H7 (cell line): ENCODE results near the gene FAM163B. TPM values are rescaled to one million over a fixed set of nuclear protein-coding genes. Genes with fewer than 3 reads are reported as not detected.
"Not testable (repeated sequence)": the region's sequence is repeated elsewhere in the genome, so short reads cannot be mapped to it uniquely, and the experiment has no call there.

ENCODE experiments used
- DNase-seq: peaks from one replicate; pipeline ENCODE4 v3.0.0; 2012
- H3K27me3 ChIP-seq: 2 replicates; pipeline ENCODE4 v1.6.0; 2011; ENCODE audit warnings: mild to moderate bottlenecking, low read length; ENCODE audit not compliant: control insufficient read depth, insufficient read depth
- H3K36me3 ChIP-seq: replicated peaks from 2 replicates; pipeline ENCODE4 v1.5.1; 2011; ENCODE audit warnings: low read length; ENCODE audit not compliant: control insufficient read depth, insufficient read depth
- H3K4me3 ChIP-seq: 2 replicates; pipeline ENCODE4 v1.5.1; 2011; ENCODE audit warnings: low read depth, mild to moderate bottlenecking, control low read depth, low read length, moderate library complexity; ENCODE audit not compliant: insufficient read depth
- total RNA-seq: library from RNA; depleted of rRNA; stranded (reverse); fragments of >200 nt; shearing (Covaris generic); gene quantifications from 2 replicates; pipeline ENCODE4 v1.2.3, GENCODE V29; 2014

The FAM163B gene
- total RNA-seq, 1 experiment from 2014 or later: 1.2 TPM

DNA sequence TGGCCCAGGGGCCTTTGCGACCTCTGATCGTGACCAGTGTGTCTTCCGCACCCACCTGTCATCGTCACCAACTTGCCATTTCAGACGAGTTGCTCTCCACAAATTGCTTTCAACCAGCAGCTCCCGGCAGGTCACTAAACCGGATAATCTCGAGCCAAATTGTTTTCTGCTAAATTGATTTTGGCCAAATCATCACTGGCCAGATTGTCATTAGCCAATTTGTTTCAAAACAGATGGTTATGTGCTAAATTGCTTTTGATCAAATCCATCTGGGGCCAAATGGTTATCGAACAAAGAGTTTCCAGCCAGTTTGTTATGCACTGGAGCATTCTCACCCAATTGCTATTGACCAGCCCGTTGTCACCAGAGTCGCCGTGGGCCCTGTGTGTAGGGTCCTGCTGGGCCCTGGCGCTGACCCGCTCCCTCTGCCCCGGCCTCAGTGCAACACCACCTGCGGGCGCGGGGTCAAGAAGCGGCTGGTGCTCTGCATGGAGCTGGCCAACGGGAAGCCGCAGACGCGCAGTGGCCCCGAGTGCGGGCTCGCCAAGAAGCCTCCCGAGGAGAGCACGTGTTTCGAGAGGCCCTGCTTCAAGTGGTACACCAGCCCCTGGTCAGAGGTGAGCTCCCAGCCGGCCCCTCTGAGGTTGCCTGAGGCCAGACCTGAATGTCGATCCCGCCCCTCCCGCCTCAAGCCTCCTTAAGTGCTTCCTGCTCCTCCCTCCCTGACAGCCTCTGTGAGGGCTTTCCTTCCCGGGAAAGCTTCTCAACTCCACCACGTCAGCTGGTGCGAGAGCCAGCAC lies 39.1 kb downstream of the FAM163B start:
- no peaks in the 10 kb centered on the region for H3K36me3 ChIP-seq
- peak; percentile 57 for DNase-seq
- no peak overlapping the region for H3K4me3 ChIP-seq
- H3K27me3 ChIP-seq: no peaks in the 10 kb centered on the region

DNA sequence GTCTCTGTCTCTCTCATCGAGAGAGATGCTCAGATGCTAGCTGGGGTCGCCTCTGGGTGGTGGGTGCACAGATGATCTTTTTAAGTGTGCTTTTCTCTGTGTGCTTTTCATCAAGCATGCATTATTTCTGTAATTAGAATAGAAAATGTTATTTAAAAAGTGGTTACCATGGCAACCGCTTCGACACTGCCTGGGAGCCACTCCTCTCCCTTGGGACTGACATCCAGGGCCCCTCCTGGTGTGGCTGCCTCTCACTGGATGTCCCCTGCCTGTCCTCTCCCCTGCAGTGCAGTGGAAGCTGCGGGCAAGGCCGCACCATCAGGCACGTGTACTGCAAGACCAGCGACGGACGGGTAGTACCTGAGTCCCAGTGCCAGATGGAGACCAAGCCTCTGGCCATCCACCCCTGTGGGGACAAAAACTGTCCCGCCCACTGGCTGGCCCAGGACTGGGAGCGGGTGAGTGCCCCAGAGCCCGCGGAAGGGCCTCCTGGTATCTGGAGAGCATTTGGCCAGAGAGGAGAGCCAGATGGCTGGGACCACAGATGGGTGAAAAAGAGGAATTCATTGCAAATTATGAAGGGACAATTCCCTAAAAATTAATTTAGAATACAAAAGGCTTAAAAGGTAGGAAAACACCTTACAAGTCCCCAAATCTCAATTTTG lies 39.9 kb downstream of the FAM163B start:
- H3K27me3 ChIP-seq: no peaks in the 10 kb centered on the region; the same call in 1 of the 2 replicates
- DNase-seq: no peak
- no peaks in the 10 kb centered on the region for H3K36me3 ChIP-seq
- H3K4me3 ChIP-seq: no peak overlapping the region

DNA sequence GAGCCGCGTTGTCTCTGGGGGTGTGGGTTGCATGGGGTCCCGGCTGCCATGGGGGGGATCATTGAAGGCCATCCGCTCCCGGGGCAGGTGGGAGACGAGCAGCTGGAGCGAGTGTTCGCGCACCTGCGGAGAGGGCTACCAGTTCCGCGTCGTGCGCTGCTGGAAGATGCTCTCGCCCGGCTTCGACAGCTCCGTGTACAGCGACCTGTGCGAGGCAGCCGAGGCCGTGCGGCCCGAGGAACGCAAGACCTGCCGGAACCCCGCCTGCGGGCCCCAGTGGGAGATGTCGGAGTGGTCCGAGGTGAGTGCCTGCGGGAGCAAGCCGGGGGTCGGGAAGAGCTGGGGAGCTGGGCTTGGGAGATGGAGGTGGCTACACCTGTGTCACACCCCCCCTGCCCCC lies 41.0 kb downstream of the FAM163B start:
- Histone ChIP-seq H3K27me3 (no peaks in the 10 kb centered on the region; the same call in 1 of the 2 replicates), H3K4me3 (no peak overlapping the region), H3K36me3 (no peaks in the 10 kb centered on the region)
- DNase-seq: no peak

DNA sequence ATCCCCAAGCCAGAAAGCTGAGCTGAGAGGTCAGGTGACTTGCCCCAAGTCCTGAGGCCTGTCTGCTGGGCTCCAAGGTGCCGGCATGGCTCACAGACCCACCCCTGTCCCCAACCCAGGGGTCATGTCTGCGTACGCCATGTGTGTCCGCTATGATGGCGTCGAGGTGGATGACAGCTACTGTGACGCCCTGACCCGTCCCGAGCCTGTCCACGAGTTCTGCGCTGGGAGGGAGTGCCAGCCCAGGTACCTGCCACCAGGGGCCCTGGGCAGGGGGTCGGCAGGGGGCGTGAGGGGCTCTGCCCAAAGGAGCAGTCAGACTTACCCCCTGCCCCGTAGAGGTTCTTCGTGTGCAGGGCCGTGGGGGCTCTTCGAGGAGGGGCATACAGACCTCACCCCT lies 42.4 kb downstream of the FAM163B start:
- DNase-seq: no peak
- Histone ChIP-seq H3K27me3 (no peaks in the 10 kb centered on the region; the same call in 1 of the 2 replicates), H3K36me3 (no peaks in the 10 kb centered on the region), H3K4me3 (no peak overlapping the region)

DNA sequence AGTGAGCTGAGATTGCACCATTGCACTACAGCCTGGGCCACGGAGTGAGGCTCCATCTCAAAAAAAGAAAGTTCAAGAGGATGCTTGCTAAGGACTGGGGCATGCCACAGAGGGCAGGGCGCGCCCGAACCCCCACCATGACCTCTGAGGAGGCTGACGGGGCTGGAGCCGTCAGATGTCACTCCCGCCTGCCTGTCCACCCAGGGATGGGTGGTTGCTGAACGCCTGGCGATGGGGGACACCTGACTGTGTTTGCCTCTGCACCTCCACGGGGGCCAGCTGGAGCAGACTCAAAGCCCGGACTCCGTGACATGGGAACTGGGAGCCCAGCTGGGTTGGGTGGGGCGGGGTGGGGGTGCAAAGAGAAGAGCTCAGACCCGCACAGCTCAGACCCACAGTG lies 42.8 kb downstream of the FAM163B start:
- no peak for DNase-seq
- Histone ChIP-seq H3K36me3 (no peaks in the 10 kb centered on the region), H3K27me3 (no peaks in the 10 kb centered on the region; the same call in 1 of the 2 replicates), H3K4me3 (no peak overlapping the region)

DNA sequence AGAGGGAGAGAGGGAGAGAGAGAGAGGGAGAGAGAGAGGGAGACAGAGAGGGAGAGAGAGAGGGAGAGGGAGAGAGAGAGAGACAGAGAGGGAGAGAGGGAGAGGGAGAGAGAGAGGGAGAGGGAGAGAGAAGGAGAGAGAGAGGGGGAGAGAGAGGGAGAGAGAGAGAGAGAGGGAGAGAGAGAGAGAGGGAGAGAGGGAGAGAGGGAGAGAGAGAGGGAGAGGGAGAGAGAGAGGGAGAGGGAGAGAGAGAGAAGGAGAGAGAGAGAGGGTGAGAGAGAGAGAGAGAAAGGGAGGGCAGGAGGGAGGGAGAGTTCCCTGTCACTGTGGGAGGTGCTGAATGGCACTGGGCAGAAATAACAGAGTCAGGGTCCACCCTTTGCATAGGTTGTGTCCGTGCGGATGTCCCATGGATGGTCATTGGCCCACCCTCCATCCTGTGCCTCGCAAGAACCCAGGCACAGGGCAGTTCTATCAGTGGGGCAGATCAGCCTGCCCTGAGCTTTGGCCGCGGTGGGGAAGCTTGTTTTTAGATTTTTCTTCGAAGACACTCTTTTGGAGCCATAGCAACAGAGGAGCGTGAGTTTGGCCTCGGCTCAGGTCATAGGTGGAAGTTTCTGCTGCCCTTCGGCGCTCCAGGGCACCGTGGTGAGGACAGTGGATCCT lies 44.6 kb downstream of the FAM163B start:
- DNase-seq: no peak
- Histone ChIP-seq H3K36me3 (no peaks in the 10 kb centered on the region), H3K4me3 (no peak overlapping the region), H3K27me3 (no peaks in the 10 kb centered on the region; the same call in 1 of the 2 replicates)

DNA sequence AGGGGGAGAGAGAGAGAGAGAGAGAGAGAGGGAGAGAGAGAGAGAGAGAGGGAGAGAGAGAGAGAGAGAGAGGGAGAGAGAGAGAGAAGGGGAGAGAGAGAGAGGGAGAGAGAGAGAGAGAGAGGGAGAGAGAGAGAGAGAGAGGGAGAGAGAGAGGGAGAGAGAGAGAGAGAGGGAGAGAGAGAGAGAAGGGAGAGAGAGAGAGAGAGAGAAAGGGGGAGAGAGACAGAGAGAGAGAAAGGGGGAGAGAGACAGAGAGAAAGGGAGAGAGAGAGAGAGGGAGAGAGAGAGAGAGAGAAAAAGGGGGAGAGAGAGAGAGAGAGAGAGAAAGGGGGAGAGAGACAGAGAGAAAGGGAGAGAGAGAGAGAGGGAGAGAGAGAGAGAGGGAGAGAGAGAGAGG lies 45.4 kb downstream of the FAM163B start:
- not testable (repeated sequence) for DNase-seq, H3K36me3 ChIP-seq, H3K4me3 ChIP-seq, H3K27me3 ChIP-seq

DNA sequence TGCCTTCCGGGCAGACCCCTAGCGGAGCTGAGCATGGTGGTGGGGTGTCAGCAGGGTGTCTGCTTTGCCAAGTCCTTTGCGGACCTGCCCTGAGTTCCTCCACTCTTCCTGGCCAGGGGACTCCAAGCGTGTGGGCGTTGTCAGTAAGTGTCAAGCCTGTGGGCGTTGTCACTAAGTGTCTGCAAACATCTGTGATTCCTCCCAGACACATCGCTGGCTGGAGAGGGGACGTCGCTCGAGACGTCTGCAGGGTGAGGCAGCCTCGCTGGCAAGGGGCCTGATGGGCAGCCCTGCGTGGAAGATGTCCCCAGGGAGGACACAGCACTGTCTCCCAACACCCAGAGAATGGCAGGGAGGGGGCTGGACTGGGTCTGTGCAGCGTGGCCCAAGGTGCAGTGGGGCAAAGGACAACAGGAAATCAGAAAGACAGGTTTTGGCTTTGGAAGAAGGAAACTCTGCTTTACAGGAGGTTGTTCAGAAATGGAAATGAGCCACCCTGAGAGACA lies 45.8 kb downstream of the FAM163B start:
- no peaks in the 10 kb centered on the region for H3K36me3 ChIP-seq
- DNase-seq: no peak
- H3K27me3 ChIP-seq: no peaks in the 10 kb centered on the region; the same call in 1 of the 2 replicates
- H3K4me3 ChIP-seq: no peak overlapping the region

DNA sequence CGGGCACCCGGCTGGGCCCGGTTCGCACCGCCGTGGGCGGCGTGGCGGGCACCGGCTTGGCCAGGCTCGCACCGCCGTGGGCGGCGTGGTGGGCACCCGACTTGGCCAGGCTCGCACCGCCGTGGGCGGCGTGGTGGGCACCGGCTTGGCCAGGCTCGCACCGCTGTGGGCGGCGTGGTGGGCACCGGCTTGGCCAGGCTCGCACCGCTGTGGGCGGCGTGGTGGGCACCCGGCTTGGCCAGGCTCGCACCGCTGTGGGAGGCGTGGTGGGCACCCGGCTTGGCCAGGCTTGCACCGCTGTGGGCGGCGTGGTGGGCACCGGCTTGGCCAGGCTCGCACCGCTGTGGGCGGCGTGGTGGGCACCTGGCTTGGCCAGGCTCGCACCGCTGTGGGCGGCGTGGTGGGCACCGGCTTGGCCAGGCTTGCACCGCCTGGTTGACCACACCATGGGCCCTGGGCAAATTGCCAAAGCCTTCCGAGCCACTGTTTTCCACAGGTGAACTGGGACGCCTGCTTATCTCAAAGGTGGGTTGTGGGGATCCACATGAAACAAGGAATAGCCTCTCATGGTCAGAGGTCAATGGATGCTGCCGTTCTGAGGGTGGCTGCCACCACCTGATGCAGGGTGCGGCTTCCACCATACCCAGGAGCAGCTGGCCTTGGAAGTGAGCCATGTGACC lies 46.4 kb downstream of the FAM163B start:
- no peaks in the 10 kb centered on the region for H3K36me3 ChIP-seq
- no peaks in the 10 kb centered on the region; the same call in 1 of the 2 replicates for H3K27me3 ChIP-seq
- H3K4me3 ChIP-seq: no peak overlapping the region
- no peak for DNase-seq

DNA sequence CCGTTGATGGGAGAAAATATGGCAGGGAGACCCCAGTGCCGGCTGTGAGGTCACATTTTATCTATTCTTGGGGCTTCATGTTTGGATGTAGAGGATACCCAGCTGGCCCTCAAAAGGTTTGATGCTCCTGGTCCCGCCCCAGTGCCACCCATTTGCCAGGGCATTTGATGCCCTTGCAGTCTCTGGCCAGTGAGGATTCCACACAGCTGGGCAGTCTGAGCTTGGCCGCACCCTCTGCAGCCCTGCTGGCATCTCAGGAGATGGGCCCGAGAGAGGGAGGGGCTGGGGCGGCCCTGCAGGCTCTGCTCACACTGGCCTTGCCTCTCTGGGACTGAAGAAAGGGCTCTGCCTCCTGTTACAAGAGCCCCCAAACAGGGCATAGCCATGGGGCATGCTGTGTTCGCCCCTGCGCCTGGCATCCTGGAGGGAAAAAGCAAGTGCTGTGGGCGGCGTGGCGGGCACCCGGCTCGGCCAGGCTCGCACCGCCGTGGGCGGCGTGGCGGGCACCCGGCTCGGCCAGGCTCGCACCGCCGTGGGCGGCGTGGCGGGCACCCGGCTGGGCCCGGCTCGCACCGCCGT lies 47.1 kb downstream of the FAM163B start:
- DNase-seq: no peak
- no peak overlapping the region for H3K4me3 ChIP-seq
- H3K36me3 ChIP-seq: no peaks in the 10 kb centered on the region
- H3K27me3 ChIP-seq: no peaks in the 10 kb centered on the region; the same call in 1 of the 2 replicates

DNA sequence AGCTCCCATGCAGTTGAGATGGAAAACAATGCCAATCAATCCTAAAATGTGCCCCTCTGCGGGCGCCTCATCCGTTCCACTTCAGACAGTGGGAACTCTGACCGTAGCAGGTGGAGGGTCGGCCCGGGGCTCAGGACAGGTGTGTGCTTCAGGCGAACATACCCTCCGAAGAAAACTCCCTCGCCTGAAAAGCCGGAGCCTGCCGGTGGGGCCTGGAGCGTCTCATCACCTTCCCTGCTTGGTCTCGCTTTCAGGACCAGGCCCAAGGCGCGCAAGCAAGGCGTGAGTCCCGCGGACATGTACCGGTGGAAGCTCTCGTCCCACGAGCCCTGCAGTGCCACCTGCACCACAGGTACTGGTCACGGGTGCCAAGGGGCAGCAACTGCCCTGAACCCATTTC lies 48.2 kb downstream of the FAM163B start:
- Histone ChIP-seq H3K4me3 (no peak overlapping the region), H3K27me3 (no peaks in the 10 kb centered on the region; the same call in 1 of the 2 replicates), H3K36me3 (no peaks in the 10 kb centered on the region)
- DNase-seq: no peak

DNA sequence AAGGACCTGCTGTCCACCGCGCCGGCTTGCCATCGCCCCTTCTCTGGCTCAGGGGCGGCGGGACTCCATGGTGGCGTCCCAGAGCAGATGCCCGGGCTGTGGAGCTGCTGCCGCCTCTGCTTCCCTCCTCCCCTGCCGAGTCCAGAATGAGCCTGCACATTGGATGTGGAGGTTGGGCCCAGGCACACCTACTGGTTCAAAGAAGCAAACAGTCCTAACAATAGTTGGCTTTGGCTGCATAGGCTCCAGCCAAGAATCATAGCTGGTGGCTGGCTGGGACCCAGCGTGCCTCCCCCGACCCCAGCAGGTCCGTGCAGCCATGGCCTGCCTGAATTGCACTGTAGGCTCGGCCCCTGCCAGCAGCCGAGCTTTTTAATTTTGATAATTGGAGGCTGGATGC lies 48.9 kb downstream of the FAM163B start:
- Histone ChIP-seq H3K36me3 (no peaks in the 10 kb centered on the region), H3K4me3 (no peak overlapping the region), H3K27me3 (no peaks in the 10 kb centered on the region; the same call in 1 of the 2 replicates)
- no peak for DNase-seq

DNA sequence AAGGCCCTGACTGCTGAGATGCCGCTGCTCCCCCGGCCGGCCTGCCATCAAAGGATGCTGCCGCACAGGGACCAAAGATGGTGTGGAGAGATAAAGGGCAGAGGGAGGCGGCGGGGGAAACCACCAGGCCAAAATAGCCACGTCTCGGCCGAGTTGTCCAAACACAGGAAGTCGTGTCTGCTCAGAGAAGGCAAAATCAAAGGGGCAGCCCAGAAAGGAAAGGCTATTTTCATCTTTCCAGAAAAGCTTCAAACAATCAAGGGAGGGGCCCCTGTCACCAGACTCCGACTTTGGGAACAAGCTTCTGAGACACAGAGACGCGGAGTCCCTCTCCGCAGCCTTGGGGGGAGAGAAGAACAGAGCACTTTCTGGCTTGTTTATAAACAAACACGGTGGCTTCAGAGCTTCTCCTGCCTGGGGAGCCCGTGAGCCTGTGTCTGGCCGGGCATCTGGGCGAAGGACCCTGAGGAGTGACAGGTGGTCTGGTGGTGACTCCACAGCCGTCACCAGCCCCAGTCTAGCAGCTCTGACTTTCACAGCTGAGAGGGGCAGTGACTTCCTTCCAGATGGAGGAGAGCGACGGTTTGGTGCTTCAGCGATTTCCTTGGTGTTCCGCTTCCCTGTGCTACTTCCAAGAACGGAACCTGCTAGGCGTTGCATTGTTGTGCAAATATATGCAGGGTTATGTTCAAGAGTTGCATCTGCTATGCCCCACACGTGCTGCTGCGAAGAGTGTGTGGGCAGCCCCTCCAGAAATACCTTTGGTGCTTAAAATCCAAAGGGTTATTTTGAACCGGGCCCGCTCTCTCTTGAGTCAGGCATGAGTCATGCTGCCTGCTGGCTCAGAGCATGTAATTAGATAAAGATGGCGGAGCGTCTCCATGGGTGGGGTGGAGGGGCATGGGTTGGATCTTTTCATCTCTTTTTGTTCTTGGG lies 50.7 kb downstream of the FAM163B start:
- DNase-seq: peak; percentile 81
- H3K27me3 ChIP-seq: no peaks in the 10 kb centered on the region
- H3K36me3 ChIP-seq: no peaks in the 10 kb centered on the region
- H3K4me3 ChIP-seq: no peak overlapping the region
